H9 (cell line): ENCODE results near the gene ST7L. TPM values are rescaled to one million over a fixed set of nuclear protein-coding genes. Genes with fewer than 3 reads are reported as not detected.

Experiments
- DNase-seq: peaks from one replicate; pipeline ENCODE4 v3.0.0-alpha.2; 2017
- H2AFZ ChIP-seq: one replicate; pipeline ENCODE4 v1.6.1; 2013; ENCODE audit warnings: mild to moderate bottlenecking, low read length, control low read depth, moderate library complexity
- H2AK5ac ChIP-seq: 2 replicates; pipeline ENCODE4 v1.6.1; 2013; ENCODE audit warnings: low read length, control low read depth, mixed read lengths; ENCODE audit not compliant: insufficient read length
- H2BK120ac ChIP-seq: one replicate; pipeline ENCODE4 v1.6.1; 2013; ENCODE audit warnings: low read depth, mild to moderate bottlenecking, low read length, control low read depth, inconsistent platforms; ENCODE audit not compliant: poor library complexity, severe bottlenecking
- H2BK12ac ChIP-seq: 2 replicates; pipeline ENCODE4 v1.6.1; 2013; ENCODE audit warnings: low read length, control low read depth, mixed read lengths, low read depth; ENCODE audit not compliant: insufficient read length
- H2BK15ac ChIP-seq: 2 replicates; pipeline ENCODE4 v1.6.1; 2013; ENCODE audit warnings: low read depth, low read length, control low read depth
- H2BK20ac ChIP-seq: one replicate; pipeline ENCODE4 v1.6.1; 2013; ENCODE audit warnings: low read depth, mild to moderate bottlenecking, low read length, control low read depth, inconsistent platforms; ENCODE audit not compliant: poor library complexity, severe bottlenecking
- H2BK5ac ChIP-seq: 2 replicates; pipeline ENCODE4 v1.6.1; 2013; ENCODE audit warnings: low read length, control low read depth, mixed read lengths; ENCODE audit not compliant: insufficient read length
- H3K14ac ChIP-seq: 2 replicates; pipeline ENCODE4 v1.6.1; 2013; ENCODE audit warnings: low read length, control low read depth; ENCODE audit not compliant: insufficient read depth
- H3K18ac ChIP-seq: 2 replicates; pipeline ENCODE4 v1.6.1; 2013; ENCODE audit warnings: low read depth, mild to moderate bottlenecking, mixed read lengths, low read length, control low read depth; ENCODE audit not compliant: insufficient read length
- H3K23ac ChIP-seq: 2 replicates; pipeline ENCODE4 v1.6.1; 2013; ENCODE audit warnings: low read length, control low read depth, mixed read lengths, low read depth; ENCODE audit not compliant: insufficient read length
- H3K23me2 ChIP-seq: 2 replicates; pipeline ENCODE4 v1.6.1; 2013; ENCODE audit warnings: low read depth, mild to moderate bottlenecking, mixed read lengths, low read length, control low read depth; ENCODE audit not compliant: insufficient read length, poor library complexity, severe bottlenecking
- H3K27ac ChIP-seq: 2 replicates; pipeline ENCODE4 v1.5.1; 2013; ENCODE audit warnings: low read length, control low read depth, mixed read lengths, low read depth; ENCODE audit not compliant: insufficient read length
- H3K27me3 ChIP-seq: 2 replicates; pipeline ENCODE4 v1.6.1; 2013; ENCODE audit warnings: low read length, control low read depth, inconsistent platforms; ENCODE audit not compliant: insufficient read depth
- H3K4ac ChIP-seq: 2 replicates; pipeline ENCODE4 v1.6.1; 2013; ENCODE audit warnings: low read depth, mild to moderate bottlenecking, control low read depth, inconsistent platforms, low read length, moderate library complexity
- H3K4me1 ChIP-seq: 2 replicates; pipeline ENCODE4 v1.6.1; 2013; ENCODE audit warnings: low read length, control low read depth, inconsistent platforms; ENCODE audit not compliant: insufficient read depth
- H3K4me2 ChIP-seq: 2 replicates; pipeline ENCODE4 v1.6.1; 2013; ENCODE audit warnings: low read length, control low read depth, mixed read lengths; ENCODE audit not compliant: insufficient read length, insufficient read depth
- H3K56ac ChIP-seq: 2 replicates; pipeline ENCODE4 v1.6.1; 2013; ENCODE audit warnings: low read depth, mild to moderate bottlenecking, mixed read lengths, low read length, control low read depth; ENCODE audit not compliant: insufficient read length
- H3K79me1 ChIP-seq: 2 replicates; pipeline ENCODE4 v1.6.1; 2013; ENCODE audit warnings: low read depth, mild to moderate bottlenecking, moderate library complexity, low read length, control low read depth, inconsistent platforms; ENCODE audit not compliant: insufficient read depth, poor library complexity, severe bottlenecking
- H3K79me2 ChIP-seq: 2 replicates; pipeline ENCODE4 v1.6.1; 2013; ENCODE audit warnings: low read length, control low read depth, inconsistent platforms; ENCODE audit not compliant: insufficient read depth
- H3K9ac ChIP-seq: 2 replicates; pipeline ENCODE4 v1.6.1; 2013; ENCODE audit warnings: low read length, control low read depth, mixed read lengths; ENCODE audit not compliant: insufficient read length; ENCODE audit errors: extremely low read depth
- H3K9me3 ChIP-seq: one replicate; pipeline ENCODE4 v1.6.1; 2013; ENCODE audit warnings: low read depth, low read length, inconsistent platforms; ENCODE audit not compliant: control insufficient read depth
- H3T11ph ChIP-seq: one replicate; pipeline ENCODE4 v1.6.1; 2013; ENCODE audit warnings: mild to moderate bottlenecking, low read length, control low read depth, inconsistent platforms
- H4K20me1 ChIP-seq: one replicate; pipeline ENCODE4 v1.6.1; 2013; ENCODE audit not compliant: control insufficient read depth, insufficient read length, insufficient read depth
- H4K5ac ChIP-seq: 2 replicates; pipeline ENCODE4 v1.6.1; 2013; ENCODE audit warnings: low read depth, mild to moderate bottlenecking, mixed read lengths, low read length, control low read depth; ENCODE audit not compliant: insufficient read length
- H4K8ac ChIP-seq: replicated peaks from 2 replicates; pipeline ENCODE4 v1.6.1; 2013; ENCODE audit warnings: low read length, control low read depth, mixed read lengths, low read depth; ENCODE audit not compliant: insufficient read length
- H4K91ac ChIP-seq: 2 replicates; pipeline ENCODE4 v1.6.1; 2013; ENCODE audit warnings: low read depth, mild to moderate bottlenecking, moderate library complexity, mixed read lengths, low read length, control low read depth; ENCODE audit not compliant: insufficient read length
- H3K27ac Mint-ChIP-seq, 3 experiments: 2 replicates in 2 of 3; 3 replicates in 1 of 3; pipeline ENCODE4 v1.8.0; 2020 to 2021; ENCODE audit warnings: mixed read lengths in 3 of 3, mild to moderate bottlenecking in 1 of 3, moderate library complexity in 1 of 3
- H3K27me3 Mint-ChIP-seq: 2 replicates; pipeline ENCODE4 v1.8.0; 2021; ENCODE audit warnings: low read depth, mild to moderate bottlenecking, moderate library complexity, mixed read lengths
- H3K36me3 Mint-ChIP-seq, 3 experiments: 2 replicates in 2 of 3; 3 replicates in 1 of 3; pipeline ENCODE4 v1.8.0; 2020 to 2021; ENCODE audit warnings: low read depth in 3 of 3, mixed read lengths in 3 of 3; ENCODE audit not compliant: insufficient read depth in 1 of 3
- H3K4me1 Mint-ChIP-seq, 2 experiments: 2 replicates each; pipeline ENCODE4 v1.8.0; 2020; ENCODE audit warnings: mixed read lengths in 2 of 2
- H3K4me3 Mint-ChIP-seq, 2 experiments: 2 replicates in 1 of 2; 3 replicates in 1 of 2; pipeline ENCODE4 v1.8.0; 2020 to 2021; ENCODE audit warnings: mild to moderate bottlenecking in 2 of 2, mixed read lengths in 2 of 2, moderate library complexity in 1 of 2
- H3K9me3 Mint-ChIP-seq, 2 experiments: 2 replicates in 1 of 2; 3 replicates in 1 of 2; pipeline ENCODE4 v1.8.0; 2020; ENCODE audit warnings: mild to moderate bottlenecking in 2 of 2, mixed read lengths in 2 of 2, moderate library complexity in 1 of 2
- CTCF ChIP-seq: fragments of 200-600 bp; sonication (generic); conservative IDR thresholded peaks from 3 replicates; pipeline ENCODE4 v1.8.0; 2021; ENCODE audit warnings: antibody characterized with exemption, mild to moderate bottlenecking
- WGBS: extraction: QIAGEN DNeasy Blood & Tissue Kit; methylation state at CpG from one replicate; pipeline ENCODE4 v1.1.7; 2013; ENCODE audit warnings: missing lambda C conversion rate, low lambda C conversion rate, mixed read lengths; ENCODE audit not compliant: insufficient read length; ENCODE audit errors: extremely low coverage; 5-methylcytosine and 5-hydroxymethylcytosine counted together
- total RNA-seq: library from RNA; stranded (reverse); gene quantifications from 2 replicates; pipeline ENCODE4 v1.2.1, GENCODE V29; 2021

Gene ST7L
- total RNA-seq, 1 experiment from 2014 or later: 16.0 TPM

- Histone ChIP-seq H3K4ac (no peak overlapping the region), H2BK15ac (no peak overlapping the region), H3K4me2 (no peak overlapping the region), H3K23ac (no peak overlapping the region), H2AK5ac (no peak overlapping the region), H2BK5ac (no peak overlapping the region), H3K14ac (no peak overlapping the region), H3K9ac (no peak overlapping the region), H3K79me1 (no peaks in the 10 kb centered on the region), H3K27ac (no peak overlapping the region), H2AFZ (no peak overlapping the region), H4K5ac (no peak overlapping the region), H3K23me2 (no peaks in the 10 kb centered on the region), H4K20me1 (no peaks in the 10 kb centered on the region), H3K18ac (no peak overlapping the region), H3K27me3 (no peaks in the 10 kb centered on the region), H3K79me2 (peaks cover 6% of the 10 kb centered on the region; the same call in 1 of the 2 replicates), H2BK12ac (no peak overlapping the region), H3K56ac (no peak overlapping the region), H2BK20ac (no peak overlapping the region), H4K91ac (no peak overlapping the region), H3K4me1 (no peaks in the 10 kb centered on the region), H3K9me3 (no peaks in the 10 kb centered on the region), H2BK120ac (no peak overlapping the region), H4K8ac (no peak overlapping the region), H3T11ph (no peak overlapping the region)
- peaks cover 8 to 11% (median 9%) of the 10 kb centered on the region in 3 experiments for H3K36me3 Mint-ChIP-seq
- no CpG with 5 or more reads among the region's 4 CpGs for WGBS
- DNase-seq: no peak
- no peak for TF ChIP-seq CTCF
- H3K9me3 Mint-ChIP-seq: peaks cover 5 to 7% of the 10 kb centered on the region in 2 experiments; a peak in 3 of 5 replicates
- H3K4me3 Mint-ChIP-seq: no peak overlapping the region
- H3K27ac Mint-ChIP-seq: peak overlapping the region in 2 of 3 experiments; percentile 27 to 49; a peak in 2 of 7 replicates
- peaks cover 0 to 7% of the 10 kb centered on the region in 2 experiments; a peak in 2 of 4 replicates for H3K4me1 Mint-ChIP-seq
- no peaks in the 10 kb centered on the region for H3K27me3 Mint-ChIP-seq
Observed at GRCh38 chr1:112637254-112638109, 18.5 kb upstream of the ST7L start.
